Measurements from ENCODE around the gene SCAPER.
A peak's percentile ranks its signal among the peaks of the same experiment; 100 is the strongest.
"Not testable (repeated sequence)": the region's sequence is repeated elsewhere in the genome, so short reads cannot be mapped to it uniquely, and the experiment has no call there.

SCAPER gene

DNA sequence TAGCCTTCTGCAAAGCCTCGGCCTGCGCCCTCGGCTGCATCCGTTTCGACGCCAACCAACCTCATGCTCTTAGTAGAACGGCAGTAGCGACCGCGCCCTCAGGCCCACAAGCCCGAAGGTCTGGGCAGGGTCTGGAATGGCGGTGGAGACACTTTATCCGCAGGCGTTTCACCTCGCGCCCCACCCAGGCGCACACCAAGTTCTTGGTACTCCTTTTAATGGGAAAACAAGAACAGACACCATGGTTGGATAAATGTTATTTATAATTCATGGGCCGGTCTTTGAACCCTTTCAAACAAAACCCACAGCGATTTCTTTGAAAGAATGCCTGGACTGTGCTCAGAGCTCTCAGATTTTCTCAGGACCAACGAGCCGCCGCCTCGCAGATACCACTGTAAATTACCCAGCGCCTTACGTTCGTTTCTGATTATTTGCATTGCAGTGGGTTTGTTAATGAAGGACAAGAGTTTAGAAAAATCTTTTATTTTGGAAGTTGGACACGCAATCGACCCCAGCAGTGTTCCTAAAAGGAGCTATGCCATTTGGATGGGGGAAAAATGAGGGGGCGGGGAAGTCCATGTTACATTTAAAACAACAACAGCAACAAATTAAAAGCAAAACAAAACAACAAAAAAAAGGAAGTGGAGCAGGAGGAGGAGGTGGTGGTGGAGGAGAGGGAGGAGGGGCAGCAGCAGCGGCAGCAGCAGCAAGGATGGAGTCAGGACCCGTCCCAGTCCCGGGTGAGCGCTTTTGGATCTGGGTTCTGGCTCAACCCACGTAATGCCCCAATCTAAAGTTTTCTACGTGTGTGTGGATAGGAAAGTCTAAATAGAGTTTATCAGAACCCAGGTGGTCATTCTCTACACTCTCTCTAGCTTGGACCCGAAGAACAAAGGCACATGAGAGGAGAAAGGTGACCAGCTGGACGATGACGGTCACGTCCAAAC lies 569.6 kb downstream of the SCAPER start:
- intact Hi-C loops (cut with DNase I), result no loop called here
- DNase-seq, result peak in 1 of 10 donors; percentile 72

DNA sequence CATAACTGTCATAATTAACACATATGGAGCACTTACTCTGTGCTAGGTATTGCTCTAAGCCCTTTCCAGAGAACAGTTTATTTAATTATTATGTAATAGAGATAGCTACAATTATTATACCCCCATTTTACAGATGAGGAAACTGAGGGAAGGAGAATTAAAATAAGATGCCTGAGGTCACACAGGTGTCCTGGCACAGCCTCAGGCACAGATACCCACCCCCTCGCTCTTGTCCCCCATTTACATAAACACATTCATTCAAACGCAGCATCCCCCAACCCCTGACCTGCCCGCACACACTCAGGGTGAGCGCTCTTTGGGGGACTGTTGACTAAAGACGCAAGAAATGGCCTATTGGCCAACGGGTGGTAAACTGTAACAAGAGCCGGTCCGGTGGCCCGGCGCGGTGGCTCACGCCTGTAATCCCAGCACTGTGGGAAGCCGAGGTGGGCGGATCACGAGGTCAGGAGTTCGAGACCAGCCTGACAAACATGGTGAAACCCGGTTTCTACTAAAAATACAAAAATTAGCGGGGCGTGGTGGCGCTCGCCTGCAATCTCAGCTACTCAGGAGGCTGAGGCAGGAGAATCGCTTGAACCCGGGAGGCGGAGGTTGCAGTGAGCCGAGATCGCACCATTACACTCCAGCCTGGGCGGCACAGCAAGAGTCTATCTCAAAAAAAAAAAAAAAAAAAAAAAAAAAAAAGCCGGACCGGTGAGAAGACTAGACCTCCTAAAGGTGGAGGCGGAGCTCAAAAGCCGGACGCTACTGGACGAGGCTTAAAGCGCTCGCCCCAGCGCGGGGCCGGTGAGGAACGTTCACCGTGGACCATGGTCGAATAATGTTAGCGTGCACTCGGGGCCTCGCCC lies 570.5 kb downstream of the SCAPER start:
- no peak for DNase-seq
- intact Hi-C loops (cut with DNase I), result loop anchor here (5.0 kb wide), 1 partner anchor 142 kb away; no protein-coding TSS in a partner anchor

DNA sequence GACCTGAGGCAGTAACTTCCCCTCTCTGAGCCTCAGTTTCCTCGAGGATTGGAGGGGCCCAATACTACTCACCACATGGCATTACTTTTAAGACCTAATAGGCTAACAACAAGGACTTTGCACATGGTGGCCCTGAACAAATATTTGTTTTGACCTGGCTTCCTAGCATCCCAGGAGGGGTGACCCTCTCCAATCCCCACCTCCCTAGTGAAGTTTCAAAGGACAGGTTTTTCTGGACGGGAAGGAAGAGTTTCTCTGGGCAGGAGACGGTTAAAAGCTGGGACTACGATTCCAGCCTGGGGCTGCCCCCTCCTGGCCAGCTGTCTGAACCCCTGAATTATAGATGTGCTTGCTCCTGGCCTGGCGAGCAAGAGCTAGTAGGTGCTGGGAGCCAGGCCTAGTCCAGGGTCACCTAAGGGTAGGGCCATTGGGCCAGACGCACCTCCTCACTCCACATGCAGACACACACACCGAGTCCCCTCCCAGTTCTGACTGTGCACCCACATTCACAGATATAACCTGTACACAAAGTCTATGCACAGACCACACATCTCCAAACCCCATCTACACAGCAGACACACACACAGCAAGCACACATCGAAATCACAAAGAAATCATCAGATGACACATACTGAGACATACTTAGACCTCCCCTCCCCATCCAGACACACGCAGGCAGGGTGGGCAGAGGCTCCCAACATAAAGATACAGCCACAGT lies 571.3 kb downstream of the SCAPER start:
- peak in 1 of 10 donors; percentile 62 for DNase-seq
- intact Hi-C loops (cut with DNase I), result loop anchor here (5.0 kb wide), 1 partner anchor 142 kb away; no protein-coding TSS in a partner anchor

DNA sequence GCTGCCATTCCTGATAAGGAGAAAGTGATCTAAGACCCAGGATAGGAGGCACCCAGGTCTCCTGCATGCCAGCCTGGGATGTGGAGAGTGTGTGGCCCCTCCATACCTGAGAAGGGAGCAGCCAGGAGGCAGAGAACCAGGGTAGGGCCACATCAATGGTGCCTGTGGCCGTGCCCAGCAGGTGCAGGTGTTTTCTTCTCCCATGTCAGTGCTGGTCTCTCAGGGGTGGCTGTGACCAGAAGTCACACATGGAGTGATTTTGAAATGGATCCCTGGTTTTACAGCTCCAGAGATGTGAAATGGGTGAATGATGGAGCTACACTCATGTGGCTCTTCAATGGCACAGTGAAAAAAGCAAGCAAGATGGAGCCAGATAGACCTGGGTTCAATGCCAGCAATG lies 571.8 kb downstream of the SCAPER start:
- DNase-seq, result no peak
- intact Hi-C loops (cut with DNase I), result loop anchor here (5.0 kb wide), 1 partner anchor 141 kb away; no protein-coding TSS in a partner anchor

DNA sequence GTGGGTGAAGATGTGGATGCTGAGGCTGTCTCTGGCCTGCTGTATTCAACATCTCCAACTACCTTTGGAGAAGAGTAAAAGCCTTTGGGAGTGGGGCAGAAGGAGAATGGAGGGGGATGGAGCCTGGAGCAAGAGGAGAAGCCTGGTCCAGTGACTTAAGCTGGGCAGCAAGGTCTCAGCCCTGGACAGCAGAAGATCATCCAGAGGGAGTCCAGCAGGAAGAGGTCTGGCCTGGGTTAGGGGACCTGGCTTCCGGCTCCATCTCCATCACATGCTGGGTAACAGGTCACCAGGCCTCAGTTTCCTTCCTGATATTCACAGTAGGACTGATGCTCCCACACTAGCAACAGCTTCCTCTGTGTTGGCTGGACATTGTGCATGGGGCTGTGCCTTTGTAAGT lies 572.3 kb downstream of the SCAPER start:
- DNase-seq, result no peak
- intact Hi-C loops (cut with DNase I), result loop anchor here (5.0 kb wide), 1 partner anchor 140 kb away; no protein-coding TSS in a partner anchor

DNA sequence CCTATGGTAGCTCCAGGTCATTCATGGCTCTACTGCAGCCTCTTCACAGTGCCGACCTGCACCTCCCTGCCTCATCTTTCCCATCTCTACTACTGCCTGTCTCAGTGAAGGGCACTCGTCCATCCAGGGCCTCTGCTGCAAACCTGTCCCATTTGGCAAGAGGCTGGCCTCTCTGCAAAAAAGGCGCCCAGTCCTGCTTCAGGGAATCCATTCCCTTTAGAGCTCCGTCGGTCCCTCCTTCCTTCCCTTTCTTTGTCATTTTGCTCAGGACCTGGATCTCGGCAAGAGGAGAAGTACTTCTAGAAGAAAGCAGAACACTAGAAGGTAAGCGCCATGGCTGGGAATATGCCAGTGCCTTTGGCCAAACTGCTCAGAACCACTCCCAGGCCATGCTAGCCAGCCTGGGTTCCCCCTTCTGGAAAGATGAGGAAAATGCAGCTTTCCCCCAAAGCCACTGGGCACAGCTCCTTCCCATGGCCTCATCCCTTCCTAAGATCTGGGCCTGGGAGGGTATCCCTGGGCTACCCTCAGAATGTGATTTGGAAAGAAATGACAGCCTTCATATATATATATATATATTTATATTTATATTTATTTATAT lies 575.0 kb downstream of the SCAPER start:
- DNase-seq, result no peak
- intact Hi-C loops (cut with DNase I), result loop anchor here (5.0 kb wide), 1 partner anchor 138 kb away; no protein-coding TSS in a partner anchor

DNA sequence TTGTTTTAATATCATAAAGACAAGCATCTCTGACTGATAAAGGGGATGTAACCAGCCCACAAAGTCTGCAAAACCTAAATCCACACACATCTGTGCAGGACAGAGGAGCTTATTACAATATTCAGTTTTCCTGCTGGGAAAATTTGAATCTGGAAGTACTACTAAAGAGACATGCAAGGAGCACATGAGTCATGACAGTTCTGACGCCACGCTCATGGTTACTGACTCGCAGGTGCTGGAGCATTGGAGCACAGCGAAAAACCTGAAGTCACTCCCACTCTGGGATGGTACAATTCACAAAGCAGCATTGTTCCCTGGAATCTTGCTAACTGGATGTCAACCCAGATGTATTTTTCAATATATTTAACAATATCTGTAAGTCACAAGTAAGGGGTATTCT lies 576.2 kb downstream of the SCAPER start:
- DNase-seq, result no peak
- intact Hi-C loops (cut with DNase I), result no loop called here

DNA sequence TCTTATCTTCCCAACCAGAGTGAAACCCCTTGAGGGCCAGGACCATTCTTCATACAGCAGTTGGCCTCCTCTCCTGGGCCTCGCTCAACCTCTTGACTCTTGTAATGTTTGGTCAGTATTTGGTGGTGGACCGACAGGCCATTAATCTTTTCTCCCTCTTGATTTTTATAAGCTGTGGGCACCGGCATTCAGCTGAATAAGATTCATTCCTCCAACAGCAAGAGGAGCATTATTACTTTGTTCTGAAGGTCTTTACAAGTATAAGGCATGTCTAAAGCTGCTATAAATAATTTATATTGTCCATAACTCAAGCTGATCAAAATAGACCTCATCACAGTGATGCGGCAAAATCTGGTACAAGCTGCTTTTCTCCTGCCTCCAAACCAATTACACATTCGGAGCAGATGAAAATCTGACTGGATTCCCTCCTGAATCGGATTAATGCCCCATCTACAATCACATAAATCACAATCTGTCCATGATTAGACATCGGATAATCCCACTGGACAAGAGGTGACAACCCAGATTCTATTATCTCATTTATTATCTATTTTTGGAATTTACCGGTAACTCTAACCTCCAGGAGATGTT lies 576.9 kb downstream of the SCAPER start:
- intact Hi-C loops (cut with DNase I), result no loop called here
- DNase-seq, result no peak

DNA sequence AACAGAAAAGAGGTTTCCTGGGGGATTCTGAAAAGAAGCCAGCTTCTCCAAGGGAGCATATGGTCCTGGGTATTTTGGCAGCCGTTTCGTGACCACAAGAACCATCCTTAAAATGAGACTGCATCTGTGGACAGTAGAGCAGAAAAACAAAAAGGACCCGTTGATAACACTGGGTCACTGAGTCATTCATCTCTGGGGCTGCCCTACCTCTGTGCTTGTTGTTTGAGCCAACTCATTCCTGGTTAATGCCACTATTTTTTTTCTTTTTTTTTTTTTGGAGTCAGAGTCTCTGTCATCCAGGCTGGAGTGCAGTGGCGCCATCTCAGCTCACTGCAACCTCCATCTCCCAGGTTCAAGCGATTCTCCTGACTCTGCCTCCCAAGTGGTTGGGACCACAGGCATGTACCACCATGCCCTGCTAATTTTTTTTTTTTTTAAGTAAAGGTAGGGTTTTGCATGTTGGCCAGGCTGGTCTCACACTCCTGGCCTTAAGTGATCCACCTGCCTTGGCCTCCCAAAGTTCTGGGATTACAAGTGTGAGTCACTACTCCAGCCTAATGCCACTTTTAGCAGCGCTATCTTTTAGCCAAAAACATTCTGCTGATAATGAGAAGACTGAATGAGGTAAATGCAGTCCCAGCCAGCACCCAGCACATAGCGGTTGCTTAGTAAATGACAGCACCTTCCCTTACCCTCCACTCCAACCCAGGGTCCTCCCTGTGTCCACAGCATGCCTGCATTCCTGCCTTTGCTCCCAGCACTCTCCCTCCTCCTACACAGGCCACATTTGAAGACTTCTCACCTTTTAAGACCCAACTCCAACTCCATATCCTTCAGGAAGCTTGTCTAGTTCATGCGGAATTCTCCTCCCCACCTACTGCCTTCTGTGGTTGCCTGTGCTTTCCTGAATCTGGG lies 577.7 kb downstream of the SCAPER start:
- DNase-seq, result no peak
- intact Hi-C loops (cut with DNase I), result no loop called here

DNA sequence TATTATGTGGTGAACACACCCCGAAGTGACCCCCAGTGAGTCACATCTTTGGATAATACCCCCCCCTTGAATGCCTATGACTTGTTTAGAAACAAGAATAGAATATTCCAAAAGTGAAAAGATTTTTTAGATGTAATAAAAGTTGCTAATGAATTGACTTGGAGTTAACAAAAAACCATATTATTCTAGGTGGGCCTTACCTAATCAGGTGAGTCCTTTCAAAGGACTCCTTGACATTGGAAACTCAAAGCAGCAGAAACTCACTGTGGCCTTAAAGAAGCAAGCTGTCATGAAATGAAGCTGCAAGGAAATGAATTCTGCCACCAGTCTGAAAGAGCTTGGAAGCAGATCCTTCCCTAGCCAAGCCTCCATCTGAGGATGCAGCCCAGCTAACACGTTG lies 579.4 kb downstream of the SCAPER start:
- intact Hi-C loops (cut with DNase I), result no loop called here
- no peak for DNase-seq

DNA sequence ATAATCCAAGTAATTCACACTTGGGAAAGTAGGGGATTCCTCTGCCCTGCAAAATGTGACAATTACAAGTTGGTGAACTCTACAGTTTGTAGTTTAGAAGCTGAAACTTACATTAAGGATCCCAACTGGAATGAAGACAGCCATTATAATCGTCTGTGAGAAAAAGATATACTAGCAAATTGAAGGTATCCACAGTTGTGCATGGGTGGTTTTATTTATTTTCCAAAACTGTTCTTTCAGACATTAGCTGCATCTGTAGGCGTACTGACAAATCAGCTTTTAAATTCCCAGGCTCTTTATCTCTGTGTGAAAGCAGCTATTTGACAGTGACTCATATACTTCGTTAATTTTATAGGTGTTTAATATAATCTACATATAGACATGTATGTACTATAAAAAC lies 581.1 kb downstream of the SCAPER start:
- intact Hi-C loops (cut with DNase I), result no loop called here
- no peak for DNase-seq

DNA sequence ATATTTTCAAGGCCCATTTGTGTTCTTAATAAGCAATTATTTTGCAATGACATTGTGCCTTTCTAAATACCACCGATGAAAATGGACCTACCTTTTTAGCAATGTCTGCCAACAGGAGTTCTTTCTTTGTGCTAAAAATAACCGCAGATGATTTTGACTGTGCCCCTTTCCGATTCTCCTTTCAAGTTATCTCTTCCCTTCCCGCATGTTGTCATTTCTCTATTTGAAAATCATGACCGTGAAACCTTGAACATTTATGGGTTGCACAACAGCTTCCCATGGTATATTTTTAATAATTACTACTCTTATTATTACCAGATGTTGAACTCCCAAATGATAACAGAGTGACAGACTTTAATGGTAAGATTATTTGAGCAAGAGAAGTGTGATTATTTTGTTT lies 583.5 kb downstream of the SCAPER start:
- intact Hi-C loops (cut with DNase I), result no loop called here
- no peak for DNase-seq

DNA sequence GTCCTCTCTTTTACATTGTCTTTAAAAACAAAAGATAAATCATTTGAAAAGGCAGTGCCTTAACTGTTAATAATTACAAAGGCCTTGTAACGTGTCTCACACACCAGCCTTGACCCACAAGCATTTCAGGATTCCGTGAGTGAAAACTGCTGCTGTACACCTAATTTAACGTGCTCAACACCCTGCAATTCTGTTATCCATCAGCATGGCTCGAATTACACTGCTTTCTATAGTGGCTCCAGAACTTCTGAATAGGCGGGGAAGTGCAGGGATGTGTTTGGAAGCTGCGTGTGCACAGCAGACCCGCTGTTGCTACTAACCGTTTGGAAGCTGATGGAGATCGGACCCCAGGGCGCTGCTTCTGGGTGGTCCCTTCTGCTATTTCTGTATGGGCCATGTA lies 584.0 kb downstream of the SCAPER start:
- intact Hi-C loops (cut with DNase I), result no loop called here
- no peak for DNase-seq

DNA sequence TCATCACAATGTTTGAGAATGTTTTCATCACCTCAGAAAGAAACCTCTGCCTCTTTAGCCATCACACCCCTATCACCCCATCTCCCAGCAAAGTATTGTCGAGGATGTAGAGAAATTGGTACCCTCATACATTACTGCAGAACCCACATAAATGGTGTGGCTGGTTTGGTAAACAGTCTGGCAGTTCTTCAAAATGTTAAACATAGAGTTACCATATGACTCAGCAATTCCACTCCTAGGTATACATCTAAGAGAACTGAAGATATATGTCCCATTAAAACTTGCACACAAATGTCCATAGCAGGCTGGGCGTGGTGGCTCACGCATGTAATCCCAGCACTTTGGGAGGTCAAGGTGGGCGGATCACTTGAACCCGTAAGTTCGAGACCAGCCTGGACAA lies 585.1 kb downstream of the SCAPER start:
- no peak for DNase-seq
- intact Hi-C loops (cut with DNase I), result no loop called here

DNA sequence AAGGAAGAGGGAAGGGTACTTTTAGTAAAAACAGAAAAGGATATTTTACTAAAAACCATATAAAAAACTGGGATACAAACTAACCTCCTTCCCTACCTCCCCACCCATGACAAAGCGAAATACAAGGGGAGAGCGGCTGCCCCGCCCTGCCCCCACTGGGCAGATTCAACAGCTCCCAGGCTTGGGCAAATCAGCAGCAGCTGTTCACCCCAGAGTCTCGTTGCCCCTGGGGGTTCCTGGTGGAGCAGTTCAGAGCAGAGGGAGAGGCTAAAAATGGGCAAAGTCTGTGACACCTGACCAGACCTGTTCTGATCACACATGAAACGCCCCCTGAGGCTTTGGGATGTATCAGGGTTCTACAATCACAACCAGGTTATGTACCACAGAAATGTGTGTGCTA lies 591.4 kb downstream of the SCAPER start:
- intact Hi-C loops (cut with DNase I), result no loop called here

DNA sequence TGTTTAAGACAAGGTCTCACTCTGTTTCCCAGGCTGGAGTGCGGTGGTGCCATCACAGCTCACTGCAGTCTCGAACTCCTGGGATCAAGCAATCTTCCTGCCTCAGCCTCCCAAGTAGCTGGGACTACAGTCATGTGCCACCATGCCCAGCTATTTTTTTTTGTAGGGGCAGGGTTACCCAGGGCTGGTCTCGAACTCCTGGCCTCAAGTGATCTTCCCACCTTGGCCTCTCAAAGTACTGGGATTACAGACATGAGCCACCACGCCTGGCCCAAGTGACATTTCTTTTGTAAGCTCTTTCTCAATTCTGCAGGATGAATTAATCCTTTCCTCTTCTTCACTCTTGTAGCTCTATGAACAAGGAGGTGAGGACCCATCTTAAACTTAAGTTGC lies 592.0 kb downstream of the SCAPER start:
- intact Hi-C loops (cut with DNase I); DNase-seq: not testable (repeated sequence)

More for the DNA sequence above, 591.4 kb downstream of the SCAPER start:
- no peak for DNase-seq

DNA sequence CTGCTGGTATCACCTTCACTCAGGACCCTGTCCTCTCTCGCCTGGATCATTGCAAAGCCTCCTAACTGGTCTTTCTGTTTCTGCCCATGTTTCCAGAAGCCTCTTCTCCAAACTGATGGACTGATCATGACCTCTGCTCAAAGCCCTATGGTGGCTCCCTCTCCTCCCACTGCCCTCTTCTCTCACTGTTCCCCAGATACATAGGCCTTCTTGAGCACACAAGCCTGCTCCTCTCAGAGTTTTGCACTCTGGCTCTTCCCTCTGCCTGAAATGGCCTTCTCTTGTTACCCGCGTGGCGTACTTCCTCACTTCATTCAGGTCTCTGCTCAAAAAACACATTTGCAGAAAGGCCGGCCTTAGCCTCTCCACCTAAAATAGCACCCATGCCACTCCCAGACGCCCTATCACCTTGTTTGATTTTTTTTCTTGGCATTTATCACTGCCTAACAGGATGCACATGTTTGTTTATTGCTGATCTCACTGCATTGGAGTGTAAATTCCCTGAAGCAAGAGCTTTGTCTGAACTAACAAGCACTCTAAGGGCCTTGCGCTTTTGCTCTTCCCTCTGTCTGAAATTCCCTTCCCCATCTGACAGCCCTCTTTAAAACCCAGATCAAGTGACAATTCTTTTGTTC lies 592.5 kb downstream of the SCAPER start:
- intact Hi-C loops (cut with DNase I), result no loop called here
- no peak for DNase-seq

Data from posterior cingulate gyrus (tissue), 11 donors.